Osteocyte (in vitro differentiated cells): ENCODE measurements around the gene POLR2M. TPM values are rescaled to one million over a fixed set of nuclear protein-coding genes. Genes with fewer than 3 reads are reported as not detected.

ENCODE experiments used
- DNase-seq: peaks from one replicate; pipeline ENCODE4 v3.0.0; 2021; ENCODE audit warnings: mixed read lengths; ENCODE audit not compliant: unreplicated experiment; ENCODE audit errors: extremely low spot score
- H3K27ac Mint-ChIP-seq: one replicate; pipeline ENCODE4 v1.8.0; 2021; ENCODE audit warnings: mild to moderate bottlenecking, mixed read lengths; ENCODE audit not compliant: unreplicated experiment
- H3K27me3 Mint-ChIP-seq: one replicate; pipeline ENCODE4 v1.8.0; 2021; ENCODE audit warnings: mixed read lengths; ENCODE audit not compliant: unreplicated experiment
- H3K36me3 Mint-ChIP-seq: one replicate; pipeline ENCODE4 v1.8.0; 2021; ENCODE audit warnings: mixed read lengths; ENCODE audit not compliant: unreplicated experiment
- H3K4me1 Mint-ChIP-seq: one replicate; pipeline ENCODE4 v1.8.0; 2021; ENCODE audit warnings: mixed read lengths; ENCODE audit not compliant: unreplicated experiment
- H3K4me3 Mint-ChIP-seq: one replicate; pipeline ENCODE4 v1.8.0; 2021; ENCODE audit warnings: mild to moderate bottlenecking, moderate library complexity, mixed read lengths; ENCODE audit not compliant: unreplicated experiment
- H3K9me3 Mint-ChIP-seq: one replicate; pipeline ENCODE4 v1.8.0; 2021; ENCODE audit warnings: mixed read lengths; ENCODE audit not compliant: unreplicated experiment
- total RNA-seq: library from RNA; stranded (reverse); gene quantifications from 2 replicates; pipeline ENCODE4 v1.2.1, GENCODE V29; 2021
- TF ChIP-seq, protein P1 (sequence below): fragments of 200-600 bp; sonication (generic); IDR thresholded peaks from 2 replicates; pipeline ENCODE4 v1.5.0; 2021; ENCODE audit warnings: antibody characterized with exemption, mild to moderate bottlenecking, moderate library complexity

POLR2M gene
- total RNA-seq, 1 donor from 2014 or later, result 83.9 TPM

DNA sequence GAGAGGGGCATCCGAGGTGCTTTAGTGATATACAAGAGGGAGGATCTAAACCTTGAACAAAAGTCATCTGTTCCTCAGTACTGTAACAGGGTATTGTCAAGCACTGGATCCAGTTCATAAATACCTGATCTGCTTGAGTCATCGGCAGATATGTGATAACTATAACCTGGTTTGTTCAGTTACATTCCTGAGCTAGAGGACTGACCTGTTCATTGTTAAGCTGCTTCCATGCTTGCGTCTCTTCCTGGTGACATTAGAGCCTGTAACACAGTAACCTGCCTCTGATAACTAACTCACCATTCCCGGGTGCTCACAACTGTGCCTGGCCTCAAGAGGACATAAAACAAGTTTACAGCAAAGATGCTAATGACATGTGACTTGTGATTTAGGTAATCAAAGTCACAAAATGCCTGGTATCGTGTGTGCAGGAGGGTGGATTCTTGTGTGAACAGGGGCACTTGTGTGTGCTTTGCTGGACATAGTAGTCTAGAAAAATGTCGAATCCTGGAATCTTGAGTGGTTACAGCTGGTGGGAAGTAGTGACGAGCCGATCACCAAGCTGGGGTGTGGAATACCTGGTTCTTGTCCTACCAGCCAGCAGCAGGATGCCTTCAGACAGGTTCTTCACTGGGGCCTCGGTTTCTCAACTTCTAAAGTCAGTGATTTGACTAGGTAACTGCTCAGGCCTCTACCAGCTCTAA lies 30.9 kb upstream of the POLR2M start:
- Mint-ChIP-seq H3K9me3 (no peaks in the 10 kb centered on the region), H3K36me3 (peaks cover 4% of the 10 kb centered on the region), H3K4me3 (no peak overlapping the region), H3K27me3 (no peaks in the 10 kb centered on the region), H3K4me1 (peaks cover 15% of the 10 kb centered on the region), H3K27ac (no peak overlapping the region)
- no peak for DNase-seq
- TF ChIP-seq, protein P1, sequence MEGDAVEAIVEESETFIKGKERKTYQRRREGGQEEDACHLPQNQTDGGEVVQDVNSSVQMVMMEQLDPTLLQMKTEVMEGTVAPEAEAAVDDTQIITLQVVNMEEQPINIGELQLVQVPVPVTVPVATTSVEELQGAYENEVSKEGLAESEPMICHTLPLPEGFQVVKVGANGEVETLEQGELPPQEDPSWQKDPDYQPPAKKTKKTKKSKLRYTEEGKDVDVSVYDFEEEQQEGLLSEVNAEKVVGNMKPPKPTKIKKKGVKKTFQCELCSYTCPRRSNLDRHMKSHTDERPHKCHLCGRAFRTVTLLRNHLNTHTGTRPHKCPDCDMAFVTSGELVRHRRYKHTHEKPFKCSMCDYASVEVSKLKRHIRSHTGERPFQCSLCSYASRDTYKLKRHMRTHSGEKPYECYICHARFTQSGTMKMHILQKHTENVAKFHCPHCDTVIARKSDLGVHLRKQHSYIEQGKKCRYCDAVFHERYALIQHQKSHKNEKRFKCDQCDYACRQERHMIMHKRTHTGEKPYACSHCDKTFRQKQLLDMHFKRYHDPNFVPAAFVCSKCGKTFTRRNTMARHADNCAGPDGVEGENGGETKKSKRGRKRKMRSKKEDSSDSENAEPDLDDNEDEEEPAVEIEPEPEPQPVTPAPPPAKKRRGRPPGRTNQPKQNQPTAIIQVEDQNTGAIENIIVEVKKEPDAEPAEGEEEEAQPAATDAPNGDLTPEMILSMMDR, result no peak

DNA sequence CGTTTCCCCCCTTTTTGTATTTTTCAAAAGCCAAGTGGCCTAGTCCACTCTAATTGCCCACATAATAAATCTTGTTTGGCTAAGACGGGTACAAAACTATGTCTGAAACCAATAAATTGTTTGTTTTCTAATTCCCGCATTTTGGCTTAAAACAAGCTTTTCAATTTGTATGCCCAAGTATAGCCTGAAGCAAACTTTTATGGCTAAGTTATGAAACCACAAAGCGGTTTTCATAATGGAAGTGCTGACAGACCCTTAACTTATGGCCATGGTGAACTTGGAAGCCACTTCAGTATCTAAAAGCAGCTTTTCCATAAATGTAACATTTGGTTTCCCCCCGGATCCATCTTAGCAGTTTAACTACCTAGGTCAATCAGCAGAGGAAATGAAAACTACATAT lies 29.9 kb upstream of the POLR2M start:
- H3K4me3 Mint-ChIP-seq, result no peak overlapping the region
- no peaks in the 10 kb centered on the region for H3K9me3 Mint-ChIP-seq
- H3K36me3 Mint-ChIP-seq, result no peaks in the 10 kb centered on the region
- peaks cover 15% of the 10 kb centered on the region for H3K4me1 Mint-ChIP-seq
- H3K27me3 Mint-ChIP-seq, result no peaks in the 10 kb centered on the region
- H3K27ac Mint-ChIP-seq, result no peak overlapping the region
- DNase-seq, result no peak
- TF ChIP-seq, protein P1, result no peak

- Mint-ChIP-seq H3K36me3 (no peaks in the 10 kb centered on the region), H3K27ac (no peak overlapping the region), H3K27me3 (no peaks in the 10 kb centered on the region), H3K9me3 (no peaks in the 10 kb centered on the region), H3K4me3 (no peak overlapping the region), H3K4me1 (peaks cover 13% of the 10 kb centered on the region)
- DNase-seq, result no peak
- TF ChIP-seq, protein P1, result no peak
Measured at GRCh38 chr15:57677204-57677603, 29.3 kb upstream of the POLR2M start.

- H3K36me3 Mint-ChIP-seq, result no peaks in the 10 kb centered on the region
- no peak for DNase-seq
- no peak overlapping the region for H3K4me3 Mint-ChIP-seq
Measured at GRCh38 chr15:57680021-57680420, 26.5 kb upstream of the POLR2M start.

DNA sequence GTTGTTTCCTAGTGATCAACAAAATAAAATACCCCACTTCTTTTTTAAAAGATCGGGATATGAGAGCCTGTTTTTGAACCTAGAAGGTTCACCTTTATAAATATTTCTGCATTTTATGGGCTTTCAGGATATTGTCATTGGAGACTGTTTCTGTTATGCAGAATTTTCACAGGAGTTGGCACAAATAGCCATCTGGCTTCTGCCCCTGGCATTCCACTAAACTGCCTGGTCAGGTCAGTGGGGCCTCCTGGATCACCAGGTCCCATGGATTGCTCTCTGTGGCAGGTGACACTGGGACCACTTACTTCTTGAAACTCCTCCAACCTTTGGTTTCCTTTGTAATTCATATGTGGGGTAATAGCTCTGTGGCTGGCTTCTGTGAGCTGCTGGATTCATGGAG lies 25.5 kb upstream of the POLR2M start:
- no peak overlapping the region for H3K27ac Mint-ChIP-seq
- no peak for DNase-seq
- TF ChIP-seq, protein P1, result no peak
- H3K9me3 Mint-ChIP-seq, result no peaks in the 10 kb centered on the region
- H3K4me3 Mint-ChIP-seq, result no peak overlapping the region
- peaks cover 26% of the 10 kb centered on the region for H3K4me1 Mint-ChIP-seq
- H3K27me3 Mint-ChIP-seq, result no peaks in the 10 kb centered on the region
- no peaks in the 10 kb centered on the region for H3K36me3 Mint-ChIP-seq

More at GRCh38 chr15:57680021-57680420, 26.5 kb upstream of the POLR2M start:
- peak overlapping the region; percentile 81 for H3K27ac Mint-ChIP-seq
- H3K27me3 Mint-ChIP-seq, result no peaks in the 10 kb centered on the region
- peaks cover 17% of the 10 kb centered on the region for H3K4me1 Mint-ChIP-seq
- no peaks in the 10 kb centered on the region for H3K9me3 Mint-ChIP-seq
- TF ChIP-seq, protein P1, result no peak
